ENCODE data around the gene GLI2.

Gene GLI2

GRCh38 chr2:120729406-120730399 lies 6.0 kb upstream of the GLI2 start:
- Histone ChIP-seq H3K36me3 (ENCODE audit: control insufficient read depth, insufficient read depth, low read length, severe bottlenecking) (no peaks in the 10 kb centered on the region), H3K4me1 (ENCODE audit: control insufficient read depth, insufficient read depth, low read length) (peaks cover 22% of the 10 kb centered on the region), H3K27me3 (replicated peaks; ENCODE audit: control insufficient read depth, insufficient read depth, low read length) (no peaks in the 10 kb centered on the region), H3K4me3 (ENCODE audit: low read length) (peak overlapping the region; percentile 20), H3K9ac (ENCODE audit: low read length) (no peak overlapping the region), H3K9me3 (ENCODE audit: control insufficient read depth, low read length) (peaks cover 16% of the 10 kb centered on the region)
- peak; percentile 89 for DNase-seq (ENCODE audit: low read depth)

- Histone ChIP-seq H3K9ac (ENCODE audit: low read length) (no peak overlapping the region), H3K4me1 (ENCODE audit: control insufficient read depth, insufficient read depth, low read length) (peaks cover 25% of the 10 kb centered on the region), H3K4me3 (ENCODE audit: low read length) (no peak overlapping the region), H3K36me3 (ENCODE audit: control insufficient read depth, insufficient read depth, low read length, severe bottlenecking) (no peaks in the 10 kb centered on the region), H3K9me3 (ENCODE audit: control insufficient read depth, low read length) (peaks cover 5% of the 10 kb centered on the region), H3K27me3 (replicated peaks; ENCODE audit: control insufficient read depth, insufficient read depth, low read length) (no peaks in the 10 kb centered on the region)
- no peak for DNase-seq (ENCODE audit: low read depth)
Measured at GRCh38 chr2:120731175-120731574, 4.5 kb upstream of the GLI2 start.

- Histone ChIP-seq H3K36me3 (ENCODE audit: control insufficient read depth, insufficient read depth, low read length, severe bottlenecking) (no peaks in the 10 kb centered on the region), H3K9ac (ENCODE audit: low read length) (no peak overlapping the region), H3K4me3 (ENCODE audit: low read length) (no peak overlapping the region), H3K4me1 (ENCODE audit: control insufficient read depth, insufficient read depth, low read length) (peaks cover 29% of the 10 kb centered on the region), H3K9me3 (ENCODE audit: control insufficient read depth, low read length) (no peaks in the 10 kb centered on the region), H3K27me3 (replicated peaks; ENCODE audit: control insufficient read depth, insufficient read depth, low read length) (no peaks in the 10 kb centered on the region)
- no peak for DNase-seq (ENCODE audit: low read depth)
Measured at GRCh38 chr2:120732506-120733237, 3.0 kb upstream of the GLI2 start.

GRCh38 chr2:120733238-120733932 lies 2.3 kb upstream of the GLI2 start:
- DNase-seq (ENCODE audit: low read depth) = no peak
- Histone ChIP-seq H3K9ac (ENCODE audit: low read length) (peak overlapping the region; percentile 20), H3K9me3 (ENCODE audit: control insufficient read depth, low read length) (no peaks in the 10 kb centered on the region), H3K4me3 (ENCODE audit: low read length) (peak overlapping the region; percentile 38), H3K36me3 (ENCODE audit: control insufficient read depth, insufficient read depth, low read length, severe bottlenecking) (no peaks in the 10 kb centered on the region), H3K27me3 (replicated peaks; ENCODE audit: control insufficient read depth, insufficient read depth, low read length) (no peaks in the 10 kb centered on the region), H3K4me1 (ENCODE audit: control insufficient read depth, insufficient read depth, low read length) (peaks cover 36% of the 10 kb centered on the region)

DNA sequence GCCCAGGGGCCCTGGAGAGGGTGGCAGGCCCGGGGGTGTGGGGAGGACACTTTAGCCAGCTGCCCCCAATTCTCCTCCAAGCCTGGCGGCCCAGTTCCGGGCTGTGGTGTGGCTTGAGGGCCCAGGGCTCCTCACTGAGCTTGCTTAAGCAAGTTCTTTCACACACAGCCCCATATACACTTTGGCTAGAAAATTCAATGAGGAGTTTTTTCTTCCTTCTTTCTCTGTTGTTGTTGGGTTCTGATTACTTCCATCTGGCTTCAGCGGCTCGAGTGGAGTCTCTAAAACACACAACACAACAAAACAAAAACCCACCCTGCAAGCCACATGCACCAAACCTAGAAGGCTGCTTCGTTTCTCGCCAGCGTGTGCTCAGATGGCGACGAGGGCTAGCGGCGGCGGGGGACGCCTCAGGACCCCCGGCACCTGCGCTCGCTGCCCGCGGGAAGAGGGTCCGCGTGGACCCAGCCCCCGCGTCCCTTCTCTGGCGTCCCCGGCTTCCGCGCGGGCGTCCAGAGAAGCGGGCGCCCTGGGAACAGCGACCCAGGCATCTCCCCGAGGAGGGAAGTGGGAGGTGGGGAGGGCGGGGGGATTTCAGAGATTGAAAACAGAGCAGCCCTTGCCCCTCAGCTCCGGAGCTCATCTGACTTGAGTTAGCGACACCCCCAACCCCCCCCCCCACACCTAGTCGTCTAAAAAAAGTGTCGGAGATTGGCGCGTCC lies 577 bp upstream of the GLI2 start:
- H3K4me1 ChIP-seq (ENCODE audit: control insufficient read depth, insufficient read depth, low read length) = peaks cover 30% of the 10 kb centered on the region
- H3K4me3 ChIP-seq (ENCODE audit: low read length) = peak overlapping the region; percentile 80
- DNase-seq (ENCODE audit: low read depth) = peak; percentile 53
- no peaks in the 10 kb centered on the region for H3K9me3 ChIP-seq (ENCODE audit: control insufficient read depth, low read length)
- H3K36me3 ChIP-seq (ENCODE audit: control insufficient read depth, insufficient read depth, low read length, severe bottlenecking) = no peaks in the 10 kb centered on the region
- H3K27me3 ChIP-seq (replicated peaks; ENCODE audit: control insufficient read depth, insufficient read depth, low read length) = no peaks in the 10 kb centered on the region
- H3K9ac ChIP-seq (ENCODE audit: low read length) = peak overlapping the region; percentile 85

DNA sequence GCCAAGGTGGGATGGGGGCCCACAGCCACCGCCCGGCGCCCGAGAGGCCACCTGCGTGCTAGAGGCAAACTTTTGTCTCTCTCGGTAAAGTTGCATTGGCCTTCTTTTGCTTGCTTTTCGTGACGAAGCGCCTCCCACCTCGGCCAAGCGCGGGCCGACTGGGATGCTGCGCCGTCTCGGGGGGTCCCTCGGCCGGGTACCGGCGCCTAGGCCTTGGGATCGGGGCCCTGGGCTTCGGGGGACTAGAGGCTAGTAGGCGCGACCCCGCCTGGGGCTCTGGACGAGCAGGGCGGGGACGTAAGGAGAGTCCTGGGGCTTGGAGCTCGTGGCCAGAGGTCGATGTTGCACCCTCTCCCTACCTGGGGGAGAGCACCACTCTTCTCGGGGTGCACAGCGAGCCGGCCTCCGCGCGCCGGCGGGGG lies 545 bp downstream of the GLI2 start:
- no peaks in the 10 kb centered on the region for H3K27me3 ChIP-seq (replicated peaks; ENCODE audit: control insufficient read depth, insufficient read depth, low read length)
- peak overlapping the region; percentile 85 for H3K9ac ChIP-seq (ENCODE audit: low read length)
- H3K9me3 ChIP-seq (ENCODE audit: control insufficient read depth, low read length) = no peaks in the 10 kb centered on the region
- peak overlapping the region; percentile 80 for H3K4me3 ChIP-seq (ENCODE audit: low read length)
- no peak for DNase-seq (ENCODE audit: low read depth)
- no peaks in the 10 kb centered on the region for H3K36me3 ChIP-seq (ENCODE audit: control insufficient read depth, insufficient read depth, low read length, severe bottlenecking)
- peaks cover 38% of the 10 kb centered on the region for H3K4me1 ChIP-seq (ENCODE audit: control insufficient read depth, insufficient read depth, low read length)

- peak; percentile 94 for DNase-seq (ENCODE audit: low read depth)
- H3K27me3 ChIP-seq (replicated peaks; ENCODE audit: control insufficient read depth, insufficient read depth, low read length) = no peaks in the 10 kb centered on the region
- peak overlapping the region; percentile 80 for H3K4me3 ChIP-seq (ENCODE audit: low read length)
Measured at GRCh38 chr2:120736624-120737339, 1.1 kb downstream of the GLI2 start.

DNA sequence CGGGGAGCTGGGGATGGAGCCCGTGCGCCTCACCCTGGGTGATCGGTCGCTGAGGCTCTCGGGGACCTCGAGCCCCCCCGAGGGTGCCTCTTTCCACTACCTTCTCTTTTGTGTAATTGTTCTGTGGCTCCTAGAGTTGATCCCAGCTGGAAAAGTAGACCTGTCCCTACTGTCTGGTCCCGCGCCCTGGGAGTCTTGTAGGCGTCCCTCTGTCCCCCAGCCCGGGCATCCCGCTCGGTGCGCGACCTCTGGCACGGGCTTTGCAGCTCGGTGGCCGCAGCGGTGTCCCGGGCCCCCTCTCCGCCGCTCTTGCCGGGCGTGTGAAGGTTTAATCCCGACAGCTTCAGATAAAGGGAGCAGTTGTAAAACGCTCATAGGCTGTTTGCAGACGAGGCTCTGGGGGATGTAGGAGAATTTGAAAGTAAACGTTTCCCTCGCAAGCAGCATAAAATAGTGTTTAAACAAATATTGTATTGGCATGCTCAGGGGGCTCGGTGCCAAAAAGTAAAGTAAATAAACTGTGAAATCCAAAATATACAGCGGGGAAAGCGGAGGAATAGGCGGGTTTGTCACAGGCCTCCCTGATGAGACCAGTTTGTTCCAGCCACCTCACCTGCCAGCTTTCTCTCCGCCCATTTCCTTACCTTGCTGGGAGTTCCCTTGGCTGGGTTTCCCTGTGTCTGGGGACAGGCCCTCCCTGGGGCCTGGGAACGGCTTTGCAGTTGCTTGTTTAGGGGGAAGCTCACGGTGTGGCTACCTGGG lies 1.9 kb downstream of the GLI2 start:
- H3K4me3 ChIP-seq (ENCODE audit: low read length) = peak overlapping the region; percentile 80
- H3K9ac ChIP-seq (ENCODE audit: low read length) = peak overlapping the region; percentile 85
- no peaks in the 10 kb centered on the region for H3K9me3 ChIP-seq (ENCODE audit: control insufficient read depth, low read length)
- no peaks in the 10 kb centered on the region for H3K36me3 ChIP-seq (ENCODE audit: control insufficient read depth, insufficient read depth, low read length, severe bottlenecking)
- no peaks in the 10 kb centered on the region for H3K27me3 ChIP-seq (replicated peaks; ENCODE audit: control insufficient read depth, insufficient read depth, low read length)
- DNase-seq (ENCODE audit: low read depth) = peak; percentile 73
- peaks cover 48% of the 10 kb centered on the region for H3K4me1 ChIP-seq (ENCODE audit: control insufficient read depth, insufficient read depth, low read length)

More at GRCh38 chr2:120736624-120737339, 1.1 kb downstream of the GLI2 start:
- peaks cover 41% of the 10 kb centered on the region for H3K4me1 ChIP-seq (ENCODE audit: control insufficient read depth, insufficient read depth, low read length)
- H3K9ac ChIP-seq (ENCODE audit: low read length) = peak overlapping the region; percentile 85
- no peaks in the 10 kb centered on the region for H3K9me3 ChIP-seq (ENCODE audit: control insufficient read depth, low read length)
- H3K36me3 ChIP-seq (ENCODE audit: control insufficient read depth, insufficient read depth, low read length, severe bottlenecking) = no peaks in the 10 kb centered on the region

- peak overlapping the region; percentile 80 for H3K4me3 ChIP-seq (ENCODE audit: low read length)
Measured at GRCh38 chr2:120738117-120738516, 2.4 kb downstream of the GLI2 start.

More at GRCh38 chr2:120738117-120738516, 2.4 kb downstream of the GLI2 start:
- H3K36me3 ChIP-seq (ENCODE audit: control insufficient read depth, insufficient read depth, low read length, severe bottlenecking) = no peaks in the 10 kb centered on the region
- H3K27me3 ChIP-seq (replicated peaks; ENCODE audit: control insufficient read depth, insufficient read depth, low read length) = no peaks in the 10 kb centered on the region
- no peaks in the 10 kb centered on the region for H3K9me3 ChIP-seq (ENCODE audit: control insufficient read depth, low read length)
- peaks cover 44% of the 10 kb centered on the region for H3K4me1 ChIP-seq (ENCODE audit: control insufficient read depth, insufficient read depth, low read length)
- peak overlapping the region; percentile 85 for H3K9ac ChIP-seq (ENCODE audit: low read length)
- DNase-seq (ENCODE audit: low read depth) = no peak

All from adipocyte (in vitro differentiated cells).